Nephron (organoid): ENCODE data around the gene CEP170.
"Not testable (repeated sequence)": the region's sequence is repeated elsewhere in the genome, so short reads cannot be mapped to it uniquely, and the experiment has no call there.

Experiments
- H3K27ac Mint-ChIP-seq, 3 experiments: 2 replicates each; pipeline ENCODE4 v1.8.0; 2020; ENCODE audit warnings: mixed read lengths in 3 of 3, mild to moderate bottlenecking in 2 of 3, moderate library complexity in 1 of 3
- H3K27me3 Mint-ChIP-seq: 2 replicates; pipeline ENCODE4 v1.8.0; 2021; ENCODE audit warnings: low read depth, mild to moderate bottlenecking, moderate library complexity, mixed read lengths
- H3K36me3 Mint-ChIP-seq: 2 replicates; pipeline ENCODE4 v1.8.0; 2020; ENCODE audit warnings: low read depth, mixed read lengths
- H3K4me1 Mint-ChIP-seq: 2 replicates; pipeline ENCODE4 v1.8.0; 2020; ENCODE audit warnings: mixed read lengths
- H3K4me3 Mint-ChIP-seq, 3 experiments: 2 replicates each; pipeline ENCODE4 v1.8.0; 2020; ENCODE audit warnings: mild to moderate bottlenecking in 3 of 3, mixed read lengths in 3 of 3, moderate library complexity in 2 of 3
- H3K9me3 Mint-ChIP-seq: 2 replicates; pipeline ENCODE4 v1.8.0; 2020; ENCODE audit warnings: mixed read lengths
- CTCF ChIP-seq, 3 experiments: fragments of 200-600 bp; sonication (generic); IDR thresholded peaks; one replicate each; pipeline ENCODE4 v1.5.0; 2021; ENCODE audit warnings: antibody characterized with exemption in 3 of 3; ENCODE audit not compliant: unreplicated experiment in 3 of 3

CEP170 gene

GRCh38 chr1:243140498-243140897 lies 114.6 kb downstream of the CEP170 start:
- TF ChIP-seq CTCF (IDR thresholded peaks at IDR 0.05; ENCODE audit: unreplicated experiment in 3 of 3) = peak in 2 of 3 experiments; percentile 25 to 33
- not testable (repeated sequence) for H3K9me3 Mint-ChIP-seq, H3K27me3 Mint-ChIP-seq, H3K4me3 Mint-ChIP-seq, H3K27ac Mint-ChIP-seq, H3K4me1 Mint-ChIP-seq
- peaks cover 31% of the 10 kb centered on the region for H3K36me3 Mint-ChIP-seq

- not testable (repeated sequence) for H3K4me1 Mint-ChIP-seq, H3K27me3 Mint-ChIP-seq, H3K9me3 Mint-ChIP-seq, H3K4me3 Mint-ChIP-seq, H3K27ac Mint-ChIP-seq
- peaks cover 29% of the 10 kb centered on the region for H3K36me3 Mint-ChIP-seq
Measured at GRCh38 chr1:243122876-243123409, 132.1 kb downstream of the CEP170 start.

GRCh38 chr1:243121939-243122338 lies 133.1 kb downstream of the CEP170 start:
- not testable (repeated sequence) for H3K27me3 Mint-ChIP-seq

GRCh38 chr1:243118601-243119322 lies 136.3 kb downstream of the CEP170 start:
- H3K4me1 Mint-ChIP-seq, H3K4me3 Mint-ChIP-seq, H3K27ac Mint-ChIP-seq, H3K27me3 Mint-ChIP-seq, H3K9me3 Mint-ChIP-seq: not testable (repeated sequence)
- peaks cover 19% of the 10 kb centered on the region for H3K36me3 Mint-ChIP-seq

More at GRCh38 chr1:243121939-243122338, 133.1 kb downstream of the CEP170 start:
- not testable (repeated sequence) for H3K4me3 Mint-ChIP-seq, H3K9me3 Mint-ChIP-seq, H3K4me1 Mint-ChIP-seq, H3K27ac Mint-ChIP-seq
- H3K36me3 Mint-ChIP-seq = peaks cover 25% of the 10 kb centered on the region

GRCh38 chr1:243116187-243116586 lies 138.9 kb downstream of the CEP170 start:
- H3K27ac Mint-ChIP-seq, H3K4me1 Mint-ChIP-seq, H3K27me3 Mint-ChIP-seq, H3K9me3 Mint-ChIP-seq, H3K36me3 Mint-ChIP-seq, H3K4me3 Mint-ChIP-seq: not testable (repeated sequence)

- not testable (repeated sequence) for H3K4me3 Mint-ChIP-seq, H3K27me3 Mint-ChIP-seq, H3K9me3 Mint-ChIP-seq, H3K27ac Mint-ChIP-seq, H3K36me3 Mint-ChIP-seq, H3K4me1 Mint-ChIP-seq
Measured at GRCh38 chr1:243114769-243115168, 140.3 kb downstream of the CEP170 start.

- H3K4me1 Mint-ChIP-seq, H3K9me3 Mint-ChIP-seq, H3K4me3 Mint-ChIP-seq: not testable (repeated sequence)
Measured at GRCh38 chr1:243114059-243114713, 140.9 kb downstream of the CEP170 start.

GRCh38 chr1:243107171-243107570 lies 147.9 kb downstream of the CEP170 start:
- not testable (repeated sequence) for H3K27me3 Mint-ChIP-seq, H3K27ac Mint-ChIP-seq, H3K4me3 Mint-ChIP-seq, H3K36me3 Mint-ChIP-seq, H3K4me1 Mint-ChIP-seq, H3K9me3 Mint-ChIP-seq

More at GRCh38 chr1:243114059-243114713, 140.9 kb downstream of the CEP170 start:
- H3K27me3 Mint-ChIP-seq, H3K36me3 Mint-ChIP-seq, H3K27ac Mint-ChIP-seq: not testable (repeated sequence)

- H3K36me3 Mint-ChIP-seq, H3K27ac Mint-ChIP-seq, H3K27me3 Mint-ChIP-seq, H3K4me3 Mint-ChIP-seq, H3K4me1 Mint-ChIP-seq, H3K9me3 Mint-ChIP-seq: not testable (repeated sequence)
Measured at GRCh38 chr1:243105652-243106332, 149.3 kb downstream of the CEP170 start.

- not testable (repeated sequence) for H3K27ac Mint-ChIP-seq, H3K4me3 Mint-ChIP-seq, H3K9me3 Mint-ChIP-seq, H3K27me3 Mint-ChIP-seq, H3K4me1 Mint-ChIP-seq, H3K36me3 Mint-ChIP-seq
Measured at GRCh38 chr1:243105104-243105503, 150.0 kb downstream of the CEP170 start.

- not testable (repeated sequence) for H3K4me1 Mint-ChIP-seq, H3K36me3 Mint-ChIP-seq, H3K27me3 Mint-ChIP-seq, H3K27ac Mint-ChIP-seq, H3K9me3 Mint-ChIP-seq, H3K4me3 Mint-ChIP-seq
Measured at GRCh38 chr1:243104452-243104851, 150.6 kb downstream of the CEP170 start.

- H3K4me1 Mint-ChIP-seq, H3K27me3 Mint-ChIP-seq, H3K4me3 Mint-ChIP-seq, H3K27ac Mint-ChIP-seq, H3K36me3 Mint-ChIP-seq, H3K9me3 Mint-ChIP-seq: not testable (repeated sequence)
Measured at GRCh38 chr1:243101551-243102050, 153.5 kb downstream of the CEP170 start.

- H3K4me1 Mint-ChIP-seq, H3K36me3 Mint-ChIP-seq, H3K9me3 Mint-ChIP-seq, H3K4me3 Mint-ChIP-seq, H3K27me3 Mint-ChIP-seq, H3K27ac Mint-ChIP-seq: not testable (repeated sequence)
Measured at GRCh38 chr1:243087368-243087767, 167.7 kb downstream of the CEP170 start.
